ENCODE measurements around the gene CARD11.

CARD11 gene

DNA sequence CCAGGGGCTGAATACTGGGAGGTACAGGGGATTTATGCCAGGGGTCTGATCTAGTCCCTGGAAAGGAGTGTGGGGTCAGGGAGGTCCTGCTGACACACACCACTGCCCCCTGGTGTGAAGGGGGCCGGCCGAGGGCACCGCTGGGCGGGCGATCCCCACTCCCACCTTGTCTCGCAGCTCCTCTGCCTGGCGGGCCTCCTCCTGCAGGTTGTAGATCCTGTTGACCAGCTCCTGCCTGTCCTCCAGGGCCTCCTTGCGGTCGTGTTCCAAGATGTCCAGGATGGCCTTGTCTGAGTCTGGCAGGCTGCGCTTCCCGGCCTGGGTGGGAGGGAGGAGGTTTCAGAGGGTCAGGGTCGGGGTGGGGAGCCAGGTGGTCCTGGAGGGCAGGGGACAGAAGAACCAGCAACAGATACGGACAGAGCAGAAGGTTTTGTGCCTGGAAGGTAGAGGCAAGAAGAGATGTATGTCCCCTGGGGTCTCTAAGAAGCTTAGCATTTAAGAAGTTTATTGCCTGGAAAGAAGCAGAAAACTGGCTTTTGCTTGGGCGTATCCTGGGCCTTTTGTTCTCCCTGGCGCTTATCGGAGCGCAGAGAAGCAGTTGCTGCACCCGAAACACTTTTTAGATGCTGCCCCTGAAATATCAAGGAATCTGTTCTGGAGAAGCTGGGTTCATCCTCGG is 105.0 kb downstream of the CARD11 start:
- no peak for DNase-seq

GRCh38 chr7:2937701-2938513 is 105.8 kb downstream of the CARD11 start:
- no peak for DNase-seq

- no peak for DNase-seq
Observed at GRCh38 chr7:2936891-2937580, 106.6 kb downstream of the CARD11 start.

- DNase-seq = no peak
Observed at GRCh38 chr7:2936301-2936700, 107.4 kb downstream of the CARD11 start.

DNA sequence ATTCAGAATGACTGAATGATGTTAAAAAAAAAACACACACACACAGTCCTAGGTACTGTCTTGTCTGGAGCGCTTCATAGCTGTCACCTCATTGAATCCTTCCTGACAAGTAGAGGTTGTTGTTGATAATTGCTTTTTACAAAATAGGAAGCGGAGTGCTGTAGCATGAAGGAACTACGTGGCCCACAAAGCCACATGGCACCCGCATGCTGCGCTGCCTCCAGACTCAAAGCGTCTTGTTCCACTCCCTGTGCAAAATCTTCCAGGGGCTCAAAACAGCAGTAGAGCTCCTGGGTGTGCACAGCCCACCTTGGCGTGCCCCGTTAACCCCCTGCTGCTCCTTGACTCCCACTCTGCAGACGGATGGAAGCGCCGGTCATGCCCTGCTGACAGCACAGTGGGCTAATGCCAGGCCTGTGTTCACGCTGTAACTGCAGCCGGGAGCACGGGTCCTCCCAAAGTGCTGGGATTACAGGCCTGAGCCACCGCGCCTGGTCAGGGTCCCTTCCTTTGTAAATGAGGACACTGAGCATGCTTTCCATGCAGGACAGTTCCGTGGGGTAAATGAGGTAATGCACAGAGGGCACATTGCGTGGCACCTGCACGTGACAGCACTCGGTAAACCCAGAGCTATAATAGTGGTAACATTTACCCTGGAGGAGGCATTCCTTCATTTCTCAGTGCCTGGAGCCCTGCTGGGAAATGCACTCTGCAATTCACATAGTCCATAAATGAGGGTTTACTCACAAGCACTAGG is 108.5 kb downstream of the CARD11 start:
- DNase-seq = no peak

GRCh38 chr7:2934211-2934731 is 109.4 kb downstream of the CARD11 start:
- DNase-seq = no peak

DNA sequence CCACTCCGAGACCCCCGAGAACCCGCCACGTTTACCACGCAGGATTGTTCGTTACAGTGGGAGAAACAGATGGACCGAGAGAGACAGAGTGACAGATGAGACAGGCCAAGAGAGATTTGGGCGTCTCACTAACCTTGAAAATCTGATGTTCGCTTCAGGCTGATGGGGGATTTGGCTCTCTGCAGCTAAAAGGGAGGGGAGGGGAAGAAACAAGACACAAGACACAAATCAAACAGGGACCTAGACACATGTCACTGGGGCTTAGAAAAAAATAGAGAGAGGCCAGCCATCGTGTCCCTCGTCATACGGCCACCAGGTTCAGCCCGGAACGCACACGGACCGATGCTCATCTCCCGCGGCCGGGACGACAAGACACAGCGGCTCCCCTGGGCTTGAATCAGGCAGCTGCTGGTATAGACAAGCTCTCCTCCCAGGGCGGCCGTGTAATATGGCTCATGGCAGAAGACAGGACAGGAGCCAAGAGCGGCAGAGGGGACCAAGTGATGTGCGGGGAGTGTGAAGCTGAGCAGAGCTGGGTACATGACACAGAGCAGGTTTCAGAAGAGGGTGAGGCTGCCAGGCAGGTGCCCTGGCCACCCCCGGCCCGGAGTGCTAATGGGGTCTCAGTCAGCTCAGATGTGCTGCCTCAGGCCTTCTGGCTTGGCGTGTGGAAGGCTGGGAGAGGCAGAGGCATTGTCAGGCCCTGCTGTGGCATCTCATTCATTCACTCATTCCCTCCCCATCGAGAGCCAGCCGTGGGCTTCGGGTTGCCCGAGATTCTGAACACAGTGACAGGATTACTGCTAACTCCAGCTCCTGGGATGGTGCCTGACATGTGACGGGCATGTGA is 111.0 kb downstream of the CARD11 start:
- DNase-seq = peak; percentile 66

DNA sequence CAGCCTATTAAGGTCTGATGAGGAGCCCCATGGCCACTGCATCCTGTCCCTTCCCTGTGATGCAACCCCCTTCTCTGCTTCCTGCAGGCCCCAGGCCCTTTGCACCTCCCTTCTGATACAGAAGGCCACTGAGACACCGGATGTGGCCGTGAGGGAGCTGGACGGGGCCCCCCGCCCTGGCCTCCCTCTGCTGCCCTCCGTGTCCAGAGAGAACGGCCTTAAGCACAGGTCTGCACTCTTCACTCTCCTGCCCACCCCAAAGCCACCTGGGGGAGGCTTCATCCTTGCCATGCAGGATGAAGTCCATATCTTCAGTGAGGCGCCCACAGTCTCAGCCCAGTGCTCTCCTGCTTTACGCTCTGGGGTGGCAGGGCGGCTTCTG is 112.6 kb downstream of the CARD11 start:
- no peak for DNase-seq

GRCh38 chr7:2930310-2931033 is 113.2 kb downstream of the CARD11 start:
- DNase-seq = no peak

- peak; percentile 49 for DNase-seq
Observed at GRCh38 chr7:2929321-2930201, 114.1 kb downstream of the CARD11 start.

- DNase-seq = peak; percentile 67
Observed at GRCh38 chr7:2928613-2929311, 114.9 kb downstream of the CARD11 start.

DNA sequence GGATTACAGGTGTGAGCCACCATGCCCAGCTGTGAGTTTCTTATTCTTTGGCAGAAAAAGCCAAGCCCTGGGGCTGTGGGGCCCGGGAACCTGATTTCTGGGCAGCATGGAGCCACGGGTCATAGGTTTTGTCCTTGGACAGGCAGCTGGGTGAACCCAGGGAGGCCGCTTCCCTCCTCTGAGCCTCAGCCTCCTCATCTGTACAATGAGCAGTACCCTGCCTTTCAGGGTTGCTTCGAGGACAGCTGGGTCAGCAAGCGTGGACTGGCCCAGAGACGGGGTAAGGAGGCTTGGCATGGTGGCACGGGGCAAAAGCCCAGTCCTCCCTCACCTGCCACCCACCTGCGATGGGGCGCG is 115.4 kb downstream of the CARD11 start:
- DNase-seq = no peak

DNA sequence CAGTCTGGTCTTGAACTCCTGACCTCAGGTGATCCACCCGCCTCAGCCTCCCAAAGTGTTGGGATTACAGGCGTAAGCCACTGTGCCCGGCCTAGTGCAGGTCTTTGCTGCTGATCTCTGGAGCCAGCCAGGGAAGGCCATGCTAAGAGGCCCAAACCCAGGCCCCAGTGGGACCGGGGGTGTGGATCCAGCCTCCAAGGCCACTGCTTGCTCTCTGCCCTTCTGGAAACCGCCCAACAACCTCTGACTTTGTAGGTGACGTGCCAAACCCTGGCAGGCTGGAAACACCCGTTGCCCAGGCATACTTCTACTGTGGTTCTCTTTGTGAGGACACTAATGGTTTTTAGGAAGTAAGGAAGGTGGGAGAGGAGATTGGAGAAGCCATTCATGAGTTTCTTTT is 116.1 kb downstream of the CARD11 start:
- DNase-seq = no peak

GRCh38 chr7:2926896-2927405 is 116.7 kb downstream of the CARD11 start:
- DNase-seq = no peak

DNA sequence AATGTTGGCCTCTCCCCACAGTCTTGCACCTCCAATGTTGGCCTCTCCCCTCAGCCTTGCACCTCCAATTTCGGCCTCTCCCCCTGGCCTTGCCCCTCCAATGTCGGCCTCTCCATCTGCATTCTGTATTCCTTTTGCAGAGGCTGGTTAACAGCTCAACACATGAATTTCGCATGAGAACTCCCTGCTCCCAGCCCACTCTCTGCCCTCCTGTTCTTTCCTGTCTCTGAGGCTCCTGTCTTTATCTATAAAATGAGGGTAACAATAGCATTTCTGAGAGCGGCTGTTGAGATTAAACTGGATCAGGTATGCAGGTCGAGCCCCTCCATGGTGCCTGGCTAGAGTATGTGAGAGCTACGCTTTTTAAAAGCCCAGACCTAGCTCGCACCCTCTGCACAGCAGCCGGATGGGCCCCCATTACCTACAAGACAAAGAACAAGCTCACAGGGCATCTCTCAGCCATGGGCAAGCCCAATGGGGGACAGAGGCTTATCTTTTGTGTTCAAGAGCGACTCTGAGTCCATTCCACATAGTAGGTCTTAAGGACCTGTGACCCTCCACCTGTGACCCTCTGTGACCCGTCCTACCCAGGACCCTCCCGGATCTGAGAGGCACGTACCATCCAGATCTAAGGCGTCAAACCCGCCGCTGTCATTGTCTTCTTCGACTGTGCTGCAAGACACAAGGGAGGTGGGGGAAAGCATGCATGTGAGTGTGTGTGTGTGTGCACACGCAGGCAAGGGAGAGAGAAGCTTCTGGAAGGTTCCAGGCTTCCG is 117.4 kb downstream of the CARD11 start:
- no peak for DNase-seq

- DNase-seq = no peak
Observed at GRCh38 chr7:2924866-2925840, 118.5 kb downstream of the CARD11 start.

DNA sequence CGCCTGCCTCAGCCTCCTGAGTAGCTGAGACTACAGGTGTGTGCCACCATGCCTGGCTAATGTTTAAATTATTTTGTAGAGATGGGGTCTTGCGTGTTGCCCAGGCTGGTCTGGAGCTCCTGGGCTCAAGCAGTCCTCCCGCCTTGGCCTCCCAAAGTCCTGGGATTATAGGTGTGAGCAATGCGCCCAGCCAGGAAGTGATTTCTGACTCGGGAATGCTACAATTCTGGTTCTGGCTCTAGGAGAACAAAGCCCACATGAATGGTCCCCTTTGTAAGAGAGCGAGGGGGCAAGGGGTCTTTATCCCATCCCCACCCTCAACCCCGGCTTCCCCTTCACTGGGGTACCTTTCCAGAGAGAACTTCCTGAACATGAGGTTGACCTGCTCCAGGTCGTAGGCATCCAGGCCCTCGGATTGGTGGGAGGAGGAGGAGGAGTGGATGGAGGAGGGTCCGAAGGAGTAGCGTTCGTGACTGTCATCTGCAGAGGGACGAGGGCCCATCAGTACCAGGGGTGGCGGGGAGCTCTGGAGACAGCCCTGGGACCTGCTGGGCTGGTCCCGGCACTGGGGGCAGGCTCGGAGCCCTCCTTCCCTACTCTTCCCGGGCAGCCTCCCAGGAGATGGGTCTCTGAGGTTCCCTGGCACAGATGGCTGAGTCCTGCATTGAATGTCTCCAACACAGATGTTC is 119.6 kb downstream of the CARD11 start:
- no peak for DNase-seq

Measured in retina (tissue), 1 donor.